SK-N-SH treated with all-trans-retinoic acid at 6 μM for 48 hours (cell line): ENCODE data around the gene MROH7.

Experiments
- TOX ChIP-seq: fragments of 250-450 bp; sonication (Bioruptor Pico); IDR thresholded peaks from 2 replicates; pipeline ENCODE4 v1.8.0; 2021; ENCODE audit warnings: mild to moderate bottlenecking, moderate library complexity, borderline replicate concordance
- ZNF70 ChIP-seq: fragments of 450-650 bp; formaldehyde crosslinking; IDR thresholded peaks from 2 replicates; pipeline ENCODE4 v1.5.0; 2020; ENCODE audit warnings: mild to moderate bottlenecking, moderate library complexity

DNA sequence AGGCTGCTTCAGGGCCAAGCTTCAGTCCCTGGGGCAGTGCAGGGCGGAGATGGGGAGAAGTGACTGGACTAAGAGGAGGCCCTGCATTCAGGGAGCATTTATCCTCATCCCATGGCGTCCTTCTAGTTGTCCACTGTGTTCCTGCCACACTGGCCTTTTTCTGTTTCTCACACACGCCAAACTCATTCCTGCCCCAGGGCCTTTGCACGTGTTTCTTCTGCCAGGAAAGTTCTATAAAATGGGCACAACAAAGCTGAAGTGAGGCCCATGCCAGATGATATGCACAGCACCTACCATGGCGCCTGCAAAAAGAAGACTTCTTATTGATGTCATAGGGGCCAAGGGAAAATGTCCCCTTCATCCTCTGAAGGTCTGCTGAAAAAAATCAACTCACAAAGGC is 24.3 kb downstream of the MROH7 start:
- TF ChIP-seq ZNF70 (CRISPR knock-in tag) (no peak), TOX (CRISPR knock-in tag) (no peak)
